Karpas-422 (cell line): ENCODE measurements around the gene GBGT1. TPM values are rescaled to one million over a fixed set of nuclear protein-coding genes. Genes with fewer than 3 reads are reported as not detected.

ENCODE experiments used
- DNase-seq: peaks from one replicate; pipeline ENCODE4 v3.0.0-alpha.2; 2015
- H2AFZ ChIP-seq: fragments of 200-600 bp; sonication (generic); 2 replicates; pipeline ENCODE4 v1.6.1; 2014; ENCODE audit warnings: antibody characterized with exemption, low read length, mixed read lengths
- H3K27ac ChIP-seq: fragments of 200-600 bp; sonication (generic); 2 replicates; pipeline ENCODE4 v1.5.1; 2014; ENCODE audit warnings: mild to moderate bottlenecking, low read length, moderate library complexity
- H3K27me3 ChIP-seq: fragments of 200-600 bp; sonication (generic); 2 replicates; pipeline ENCODE4 v1.6.1; 2014; ENCODE audit warnings: low read length, mixed read lengths
- H3K36me3 ChIP-seq: fragments of 200-600 bp; sonication (generic); 2 replicates; pipeline ENCODE4 v1.6.1; 2014; ENCODE audit warnings: low read length, mixed read lengths; ENCODE audit not compliant: insufficient read depth
- H3K4me1 ChIP-seq: fragments of 200-600 bp; sonication (generic); 2 replicates; pipeline ENCODE4 v1.6.1; 2014; ENCODE audit warnings: mild to moderate bottlenecking, low read length, mixed read lengths
- H3K4me2 ChIP-seq: fragments of 200-600 bp; sonication (generic); 2 replicates; pipeline ENCODE4 v1.6.1; 2014; ENCODE audit warnings: low read length, low read depth, mild to moderate bottlenecking; ENCODE audit not compliant: poor library complexity, severe bottlenecking
- H3K4me3 ChIP-seq: fragments of 200-600 bp; sonication (generic); 2 replicates; pipeline ENCODE4 v1.5.1; 2014; ENCODE audit warnings: mild to moderate bottlenecking, antibody characterized with exemption, low read length, mixed read lengths
- H3K79me2 ChIP-seq: fragments of 200-600 bp; sonication (generic); 2 replicates; pipeline ENCODE4 v1.6.1; 2014; ENCODE audit warnings: mild to moderate bottlenecking, low read length, mixed read lengths
- H3K9ac ChIP-seq: fragments of 200-600 bp; sonication (generic); 2 replicates; pipeline ENCODE4 v1.6.0; 2014; ENCODE audit warnings: low read length
- H3K9me2 ChIP-seq: fragments of 200-600 bp; sonication (generic), shearing (Covaris generic); replicated peaks from 2 replicates; pipeline ENCODE4 v1.6.0; 2014; ENCODE audit warnings: mild to moderate bottlenecking, low read length, moderate library complexity; ENCODE audit not compliant: insufficient read depth
- H3K9me3 ChIP-seq: fragments of 300-700, 200-600 bp; sonication (generic); 2 replicates; pipeline ENCODE4 v1.6.1; 2014; ENCODE audit warnings: low read length, mixed read lengths
- H4K20me1 ChIP-seq: fragments of 200-600 bp; sonication (generic); 2 replicates; pipeline ENCODE4 v1.6.1; 2014; ENCODE audit warnings: mild to moderate bottlenecking, antibody characterized with exemption, low read length, low read depth; ENCODE audit not compliant: insufficient read depth
- total RNA-seq: library from RNA; depleted of rRNA; stranded (reverse); fragments of >200 nt; shearing (Covaris generic); gene quantifications from 2 replicates; pipeline ENCODE4 v1.2.3, GENCODE V29; 2014; ENCODE audit warnings: low replicate concordance

The GBGT1 gene
- total RNA-seq, 1 experiment from 2014 or later, result 5.2 TPM

DNA sequence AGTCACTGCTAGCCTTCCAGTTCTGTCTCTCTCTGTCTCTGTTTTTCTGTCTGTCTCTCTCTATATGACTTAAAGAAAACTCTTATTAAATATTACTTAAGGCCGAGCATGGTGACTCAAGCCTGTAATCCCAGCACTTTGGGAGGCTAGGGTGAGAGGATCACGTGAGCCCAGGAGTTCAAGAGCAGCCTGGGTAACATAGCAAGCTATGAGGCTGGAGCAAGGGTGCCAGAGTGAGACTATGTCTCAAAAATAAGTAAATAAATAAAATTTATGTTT is 1.7 kb upstream of the GBGT1 start:
- no peak for DNase-seq
- Histone ChIP-seq H3K9me3 (no peaks in the 10 kb centered on the region), H3K36me3 (no peaks in the 10 kb centered on the region), H3K4me2 (no peak overlapping the region), H3K27me3 (no peaks in the 10 kb centered on the region), H3K27ac (no peak overlapping the region), H3K9ac (no peak overlapping the region), H3K79me2 (no peaks in the 10 kb centered on the region), H4K20me1 (no peaks in the 10 kb centered on the region), H3K4me3 (no peak overlapping the region), H2AFZ (no peak overlapping the region), H3K4me1 (peaks cover 27% of the 10 kb centered on the region), H3K9me2 (no peaks in the 10 kb centered on the region)

DNA sequence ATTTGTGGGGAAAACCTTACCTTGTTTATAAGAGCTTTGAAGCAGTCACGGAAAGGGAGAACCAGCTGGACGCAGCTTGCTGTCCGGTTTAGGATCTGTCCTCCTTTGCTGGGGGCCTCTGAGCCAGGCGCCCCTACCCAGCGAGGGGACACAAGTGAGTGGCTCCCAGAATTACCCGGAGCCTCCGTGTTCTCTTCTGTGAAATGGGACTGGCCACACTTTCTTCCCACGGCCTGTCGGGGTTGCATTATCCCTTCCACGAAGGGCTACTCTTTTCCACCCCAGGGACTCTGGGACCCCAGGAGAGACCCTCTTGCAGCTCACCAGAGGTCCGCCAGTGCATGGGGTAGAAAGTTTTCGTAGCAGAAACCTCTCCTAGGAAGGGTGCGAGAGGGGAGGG is 477 bp upstream of the GBGT1 start:
- H3K4me3 ChIP-seq, result peak overlapping the region; percentile 63
- H3K9me2 ChIP-seq, result no peaks in the 10 kb centered on the region
- no peaks in the 10 kb centered on the region for H3K36me3 ChIP-seq
- H3K79me2 ChIP-seq, result no peaks in the 10 kb centered on the region
- no peaks in the 10 kb centered on the region for H3K9me3 ChIP-seq
- peak overlapping the region; percentile 61; the same call in 1 of the 2 replicates for H2AFZ ChIP-seq
- H4K20me1 ChIP-seq, result no peaks in the 10 kb centered on the region
- H3K4me1 ChIP-seq, result peaks cover 25% of the 10 kb centered on the region
- H3K27ac ChIP-seq, result no peak overlapping the region
- H3K27me3 ChIP-seq, result no peaks in the 10 kb centered on the region
- H3K4me2 ChIP-seq, result peak overlapping the region; percentile 81
- H3K9ac ChIP-seq, result peak overlapping the region; percentile 65
- DNase-seq, result no peak

DNA sequence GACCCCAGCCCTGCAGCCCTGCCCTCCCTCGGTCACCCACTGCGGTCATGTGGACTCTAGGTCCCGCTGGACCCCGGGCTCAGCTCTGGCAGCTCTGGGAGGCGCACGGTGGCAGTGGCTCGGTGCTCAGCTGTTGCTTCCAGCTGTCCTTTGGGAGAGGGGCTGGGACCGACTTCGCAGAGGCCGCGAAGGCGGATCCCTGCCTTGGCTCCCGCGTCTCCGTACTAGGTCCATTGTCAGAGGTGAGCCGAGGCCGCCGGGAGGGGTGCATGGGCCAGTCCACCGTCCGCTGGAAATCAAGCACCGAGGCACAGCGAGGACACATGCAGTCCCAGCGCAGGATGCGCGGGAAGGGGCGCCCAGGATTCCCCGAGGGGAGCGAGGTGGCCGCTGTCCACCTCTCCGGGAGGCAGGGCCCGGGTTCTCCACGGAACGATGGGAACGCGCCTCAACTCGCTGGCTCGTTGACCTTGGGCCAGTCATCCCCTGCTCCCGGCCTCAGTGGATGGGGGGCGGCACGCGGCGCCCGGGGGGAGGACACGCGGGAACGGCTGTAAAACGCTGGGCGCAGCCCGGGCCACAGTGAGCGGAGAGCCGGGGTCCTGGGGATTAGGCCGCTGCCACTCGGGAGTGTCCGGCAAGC is 732 bp downstream of the GBGT1 start:
- no peak overlapping the region for H3K27ac ChIP-seq
- peak overlapping the region; percentile 63 for H3K4me3 ChIP-seq
- H4K20me1 ChIP-seq, result no peaks in the 10 kb centered on the region
- H3K4me2 ChIP-seq, result peak overlapping the region; percentile 81
- H3K36me3 ChIP-seq, result no peaks in the 10 kb centered on the region
- no peaks in the 10 kb centered on the region for H3K9me2 ChIP-seq
- no peaks in the 10 kb centered on the region for H3K79me2 ChIP-seq
- no peaks in the 10 kb centered on the region for H3K9me3 ChIP-seq
- H3K9ac ChIP-seq, result peak overlapping the region; percentile 65; the same call in 1 of the 2 replicates
- no peak for DNase-seq
- H2AFZ ChIP-seq, result no peak overlapping the region
- no peaks in the 10 kb centered on the region for H3K27me3 ChIP-seq
- H3K4me1 ChIP-seq, result peaks cover 20% of the 10 kb centered on the region

DNA sequence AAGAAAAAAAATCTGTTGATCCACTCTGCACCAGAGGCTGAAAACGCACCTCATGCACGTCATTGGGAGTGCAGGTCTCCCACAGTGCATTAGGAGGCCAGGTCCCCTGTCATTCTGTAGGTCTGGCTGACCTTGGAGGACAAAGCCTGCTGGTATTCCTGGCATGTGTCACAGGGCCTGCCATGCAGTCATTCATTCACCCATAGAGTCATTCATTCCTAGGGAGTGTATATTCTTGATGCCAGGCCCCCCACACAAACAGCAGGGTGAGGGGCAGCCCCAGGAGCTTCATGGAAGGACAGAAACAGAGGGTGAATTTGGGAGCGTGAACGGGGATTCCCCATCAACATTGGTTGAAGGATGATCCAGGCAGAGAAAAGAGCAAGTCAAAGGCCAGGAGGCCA is 2.2 kb downstream of the GBGT1 start:
- no peak overlapping the region for H3K27ac ChIP-seq
- no peaks in the 10 kb centered on the region for H4K20me1 ChIP-seq
- DNase-seq, result no peak
- H3K4me3 ChIP-seq, result no peak overlapping the region
- no peaks in the 10 kb centered on the region for H3K9me2 ChIP-seq
- H3K4me1 ChIP-seq, result peaks cover 16% of the 10 kb centered on the region
- H3K79me2 ChIP-seq, result no peaks in the 10 kb centered on the region
- no peak overlapping the region for H3K4me2 ChIP-seq
- no peaks in the 10 kb centered on the region for H3K9me3 ChIP-seq
- H3K27me3 ChIP-seq, result no peaks in the 10 kb centered on the region
- no peaks in the 10 kb centered on the region for H3K36me3 ChIP-seq
- H2AFZ ChIP-seq, result no peak overlapping the region
- no peak overlapping the region for H3K9ac ChIP-seq

DNA sequence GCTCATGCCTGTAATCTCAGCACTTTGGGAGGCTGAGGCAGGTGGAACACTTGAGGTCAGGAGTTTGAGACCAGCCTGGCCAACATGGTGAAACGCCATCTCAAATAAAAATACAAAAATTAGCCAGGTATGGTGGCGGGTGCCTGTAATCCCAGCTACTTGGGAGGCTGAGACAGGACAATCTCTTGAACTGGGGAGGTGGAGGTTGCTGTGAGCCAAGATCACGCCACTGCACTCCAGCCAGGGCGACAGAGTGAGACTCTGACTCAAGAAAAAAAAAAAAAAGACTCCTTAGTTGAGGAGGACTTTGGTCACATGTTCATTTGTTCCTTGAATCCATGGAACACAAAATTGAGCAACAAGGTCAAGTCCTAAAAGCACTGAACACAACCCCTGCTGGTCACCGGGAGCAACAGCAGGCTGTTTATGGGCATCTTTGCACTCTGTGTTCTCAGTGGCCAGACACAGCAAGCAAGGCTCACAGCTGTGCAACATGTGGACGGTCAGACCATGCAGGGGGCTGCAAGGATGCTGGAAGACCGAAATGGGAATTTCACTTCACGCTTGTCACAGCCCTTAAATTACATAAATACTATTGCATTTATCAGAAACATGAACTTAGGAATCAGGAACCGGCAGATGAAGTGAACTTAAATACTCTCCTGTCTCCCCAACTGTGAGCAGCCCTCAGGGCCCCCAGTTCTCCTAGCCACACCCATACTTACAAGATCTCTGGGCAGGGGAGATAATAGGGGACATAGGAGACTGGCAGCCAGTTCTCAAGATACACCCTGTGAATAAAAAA is 2.8 kb downstream of the GBGT1 start:
- no peak overlapping the region for H3K27ac ChIP-seq
- H3K27me3 ChIP-seq, result no peaks in the 10 kb centered on the region
- H3K9ac ChIP-seq, result no peak overlapping the region
- no peak overlapping the region for H3K4me3 ChIP-seq
- no peaks in the 10 kb centered on the region for H4K20me1 ChIP-seq
- H2AFZ ChIP-seq, result no peak overlapping the region
- H3K9me2 ChIP-seq, result no peaks in the 10 kb centered on the region
- H3K36me3 ChIP-seq, result no peaks in the 10 kb centered on the region
- H3K4me1 ChIP-seq, result peaks cover 16% of the 10 kb centered on the region
- no peaks in the 10 kb centered on the region for H3K79me2 ChIP-seq
- no peak overlapping the region for H3K4me2 ChIP-seq
- no peaks in the 10 kb centered on the region for H3K9me3 ChIP-seq
- peak; percentile 79 for DNase-seq

DNA sequence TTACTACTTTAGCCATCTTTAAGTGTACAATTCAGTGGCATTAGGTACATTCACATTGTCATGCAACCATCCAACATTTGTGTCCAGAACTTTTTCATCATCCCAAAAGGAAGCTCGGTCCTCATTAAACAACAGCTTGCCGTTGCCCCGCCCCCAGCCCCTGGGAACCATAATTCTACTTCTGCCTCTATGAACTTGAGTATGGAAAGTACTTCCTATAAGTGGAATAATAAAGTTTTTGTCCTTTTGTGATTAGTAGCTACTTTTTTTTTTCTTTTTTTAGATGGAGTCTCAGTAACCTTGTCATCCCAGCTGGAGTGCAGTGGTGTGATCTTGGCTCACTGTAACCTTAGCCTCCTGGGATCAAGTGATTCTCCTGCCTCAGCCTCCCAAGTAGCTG is 5.0 kb downstream of the GBGT1 start:
- no peaks in the 10 kb centered on the region for H3K36me3 ChIP-seq

DNA sequence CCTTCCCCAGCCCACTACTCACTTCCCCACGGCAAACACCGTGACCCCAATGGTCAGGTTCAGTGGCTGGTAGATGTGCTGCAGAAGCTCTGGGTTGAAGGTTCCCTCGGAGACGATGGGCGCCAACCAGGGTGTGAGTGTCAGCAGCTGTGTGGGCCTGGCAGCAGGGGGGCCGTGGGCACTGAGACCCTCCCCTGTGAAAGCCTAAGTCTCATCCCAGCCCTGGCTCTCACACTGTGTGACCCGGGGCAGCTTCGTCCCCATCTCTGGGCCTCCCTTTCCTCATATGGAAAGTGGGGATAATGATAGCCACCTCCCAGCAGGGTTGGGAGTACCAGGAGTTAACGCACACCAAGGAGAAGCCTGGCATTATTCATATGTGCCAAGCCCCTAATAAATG is 8.6 kb downstream of the GBGT1 start:
- Histone ChIP-seq H3K36me3 (no peaks in the 10 kb centered on the region), H3K4me1 (peaks cover under 1% of the 10 kb centered on the region), H3K27me3 (no peaks in the 10 kb centered on the region), H3K4me2 (no peak overlapping the region), H4K20me1 (no peaks in the 10 kb centered on the region), H3K4me3 (no peak overlapping the region), H2AFZ (no peak overlapping the region), H3K27ac (no peak overlapping the region), H3K9me2 (no peaks in the 10 kb centered on the region), H3K79me2 (no peaks in the 10 kb centered on the region), H3K9ac (no peak overlapping the region), H3K9me3 (no peaks in the 10 kb centered on the region)
- no peak for DNase-seq

More for the DNA sequence above, 5.0 kb downstream of the GBGT1 start:
- Histone ChIP-seq H3K27ac (no peak overlapping the region), H2AFZ (no peak overlapping the region), H3K27me3 (no peaks in the 10 kb centered on the region), H3K9me3 (no peaks in the 10 kb centered on the region), H3K4me3 (no peak overlapping the region), H3K79me2 (no peaks in the 10 kb centered on the region), H3K4me1 (peaks cover 10% of the 10 kb centered on the region), H3K9ac (no peak overlapping the region), H4K20me1 (no peaks in the 10 kb centered on the region), H3K4me2 (no peak overlapping the region), H3K9me2 (no peaks in the 10 kb centered on the region)
- DNase-seq, result no peak

DNA sequence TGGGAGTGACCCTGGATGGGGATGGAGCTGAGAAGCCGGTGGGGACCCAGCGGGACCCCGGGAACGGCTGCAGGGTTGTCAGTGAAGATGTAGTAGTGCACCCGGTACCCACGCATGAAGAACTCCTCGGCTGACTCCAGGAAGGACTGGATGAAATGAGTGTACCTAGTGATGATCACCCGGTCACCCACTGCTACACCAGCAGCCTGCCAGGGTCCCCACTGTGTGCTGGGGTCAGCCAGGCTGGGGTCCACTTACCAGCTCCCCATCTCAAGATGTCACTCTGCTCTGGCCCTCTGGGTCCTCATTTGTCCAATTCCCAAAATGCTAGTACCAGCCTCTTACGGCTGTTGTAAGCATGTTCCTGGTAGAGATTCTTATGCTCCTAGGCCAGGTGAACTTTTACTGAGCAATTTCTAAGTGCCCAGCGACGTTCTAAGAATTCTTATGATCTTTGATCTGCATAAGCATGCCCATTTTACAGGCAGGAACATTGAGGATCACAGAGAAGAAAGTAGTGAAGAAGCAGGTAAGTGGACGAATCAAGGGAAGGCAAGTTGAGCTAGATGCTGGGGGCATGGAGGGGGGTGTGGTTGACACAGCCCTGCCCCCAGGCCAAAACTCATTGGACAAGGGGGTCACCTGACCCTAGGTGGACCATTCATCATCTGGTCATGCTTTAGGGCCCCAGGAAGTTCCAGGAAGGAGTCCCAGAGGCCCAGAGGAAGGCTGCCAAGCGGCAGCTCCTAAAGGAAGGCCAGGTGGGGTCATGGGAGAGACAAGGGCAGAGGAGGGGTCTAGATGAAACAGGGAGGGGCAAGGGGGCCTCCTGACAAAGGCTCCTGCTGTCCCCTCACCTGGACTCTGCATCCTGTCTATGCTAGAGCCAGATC is 9.4 kb downstream of the GBGT1 start:
- no peak overlapping the region for H2AFZ ChIP-seq
- peaks cover 9% of the 10 kb centered on the region for H3K4me1 ChIP-seq
- H3K9ac ChIP-seq, result no peak overlapping the region
- H3K4me3 ChIP-seq, result no peak overlapping the region
- H3K27ac ChIP-seq, result no peak overlapping the region
- H3K4me2 ChIP-seq, result no peak overlapping the region
- H4K20me1 ChIP-seq, result no peaks in the 10 kb centered on the region
- no peaks in the 10 kb centered on the region for H3K9me2 ChIP-seq
- H3K36me3 ChIP-seq, result no peaks in the 10 kb centered on the region
- H3K79me2 ChIP-seq, result no peaks in the 10 kb centered on the region
- no peak for DNase-seq
- no peaks in the 10 kb centered on the region for H3K27me3 ChIP-seq
- H3K9me3 ChIP-seq, result no peaks in the 10 kb centered on the region
